Measurements from ENCODE around the gene MFAP1. TPM values are rescaled to one million over a fixed set of nuclear protein-coding genes. Genes with fewer than 3 reads are reported as not detected.

MFAP1 gene
- total RNA-seq, 1 donor from 2014 or later, result 19.8 TPM

DNA sequence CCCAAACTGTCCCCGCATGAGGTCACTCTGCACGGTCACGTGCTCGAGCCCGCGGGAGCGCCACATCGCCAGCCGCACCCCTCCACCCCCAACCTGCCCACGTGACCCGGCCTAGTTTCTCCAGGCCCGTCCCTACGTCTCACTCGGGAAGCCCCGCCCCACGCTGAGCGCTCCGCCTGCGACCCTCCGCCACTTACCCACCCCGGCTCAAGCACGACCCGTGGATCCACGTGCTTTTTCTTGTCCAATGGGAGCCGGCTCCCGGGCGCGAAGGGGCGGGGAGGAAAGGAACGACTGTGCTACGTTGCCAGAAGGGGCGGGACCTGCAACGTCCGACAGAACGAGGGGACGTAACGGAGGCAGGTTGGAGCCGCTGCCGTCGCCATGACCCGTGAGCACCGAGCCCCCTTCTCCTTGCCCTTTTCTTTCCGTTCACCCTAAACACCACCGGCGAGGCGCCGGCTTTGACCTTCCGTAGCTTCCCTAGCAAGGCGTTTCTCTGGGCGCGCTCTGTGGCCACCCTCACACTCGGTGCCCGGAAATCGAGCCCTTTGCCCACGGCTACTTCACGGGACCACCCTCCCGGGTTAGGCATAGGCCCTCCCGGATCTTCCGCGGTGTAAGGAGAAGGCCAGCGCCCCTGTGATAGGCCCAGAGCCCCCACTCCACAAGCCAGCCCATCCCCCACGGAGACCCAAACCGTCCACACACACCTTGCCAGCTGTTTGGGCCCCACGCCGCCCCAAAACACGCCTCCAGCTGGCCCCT lies 32.3 kb downstream of the MFAP1 start, which contains the start of gene SERF2:
Gene SERF2, plus strand, starts transcription at position 328 of the 768 bp plus-strand sequence. Its CDS starts 57 bp downstream, at position 385.
- intact Hi-C loops (cut with DNase I), result no loop called here

DNA sequence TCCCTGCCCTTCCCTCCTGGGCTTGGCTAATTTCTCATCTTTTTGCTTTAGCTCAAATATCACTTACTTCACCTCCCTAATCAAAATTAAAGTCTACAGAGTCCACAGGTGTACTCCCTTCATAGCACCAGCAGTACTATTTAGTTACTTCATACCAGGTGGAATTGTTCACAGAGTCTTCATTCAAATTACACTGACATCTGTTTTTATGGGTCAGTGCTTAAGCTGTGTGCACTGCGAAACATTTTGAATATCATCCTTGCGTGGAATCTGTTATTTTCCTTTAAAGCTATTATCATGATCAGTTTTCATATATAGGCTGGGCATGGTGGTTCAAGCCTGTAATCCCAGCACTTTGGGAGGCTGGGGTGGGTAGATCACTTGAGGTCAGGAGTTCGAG lies 35.1 kb downstream of the MFAP1 start:
- intact Hi-C loops (cut with DNase I), result no loop called here
- DNase-seq (ENCODE audit: low spot score), result no peak

More for the DNA sequence above, 32.3 kb downstream of the MFAP1 start, which contains the start of gene SERF2:
- DNase-seq (ENCODE audit: low spot score), result peak; percentile 100

DNA sequence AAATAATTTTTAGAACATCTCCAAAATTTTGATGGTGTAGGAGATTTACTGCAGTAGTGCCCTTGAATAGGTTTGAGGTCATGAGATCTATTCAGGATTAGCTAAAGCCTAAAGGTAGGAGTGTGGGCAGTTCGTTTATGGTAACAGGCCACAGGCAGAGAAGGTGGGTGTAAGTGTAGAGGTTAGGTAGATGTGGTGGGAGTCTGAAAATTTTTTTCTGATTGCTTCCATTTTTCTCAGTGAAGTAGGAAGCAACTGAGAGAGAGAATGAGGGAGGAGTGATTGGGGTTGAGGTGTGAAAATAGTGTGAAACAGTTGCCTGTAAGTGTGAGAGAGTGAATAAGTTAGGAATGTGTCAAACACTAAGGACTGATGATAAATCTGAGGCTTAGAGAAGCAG lies 45.5 kb downstream of the MFAP1 start:
- DNase-seq (ENCODE audit: low spot score), result no peak
- intact Hi-C loops (cut with DNase I), result no loop called here

DNA sequence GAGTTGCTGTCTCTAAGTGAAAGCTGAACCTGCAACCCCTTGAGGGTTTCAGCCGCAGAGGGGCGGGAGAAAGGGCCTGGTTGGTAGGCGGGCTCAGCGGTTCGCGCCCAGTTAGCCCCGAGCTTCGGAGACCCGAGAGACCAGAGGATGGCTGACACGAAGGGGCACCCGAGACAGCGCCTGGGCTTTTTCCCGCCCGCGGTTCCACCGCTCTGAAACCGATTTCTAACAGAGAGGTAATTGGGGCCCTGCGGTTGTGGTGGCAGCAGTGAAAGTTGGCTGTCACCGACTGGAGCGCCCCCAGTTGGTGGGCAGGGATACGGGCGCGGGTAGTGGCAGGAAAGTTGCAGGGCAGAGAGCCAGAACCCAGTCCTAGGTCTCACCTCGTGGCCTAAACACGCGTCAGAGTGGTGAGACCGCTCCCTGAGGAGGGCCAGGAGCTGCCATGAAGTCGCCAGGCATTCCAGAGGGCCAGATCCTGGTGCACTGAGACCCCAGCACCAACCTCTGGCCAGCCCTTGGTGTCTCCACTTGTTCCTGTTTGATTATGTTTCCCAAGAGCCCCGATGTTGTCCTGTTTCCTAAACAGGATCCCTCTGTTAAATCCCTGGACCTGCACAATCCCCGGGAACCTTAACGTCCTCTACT lies 47.1 kb downstream of the MFAP1 start:
- DNase-seq (ENCODE audit: low spot score), result peak; percentile 86
- intact Hi-C loops (cut with DNase I), result no loop called here

DNA sequence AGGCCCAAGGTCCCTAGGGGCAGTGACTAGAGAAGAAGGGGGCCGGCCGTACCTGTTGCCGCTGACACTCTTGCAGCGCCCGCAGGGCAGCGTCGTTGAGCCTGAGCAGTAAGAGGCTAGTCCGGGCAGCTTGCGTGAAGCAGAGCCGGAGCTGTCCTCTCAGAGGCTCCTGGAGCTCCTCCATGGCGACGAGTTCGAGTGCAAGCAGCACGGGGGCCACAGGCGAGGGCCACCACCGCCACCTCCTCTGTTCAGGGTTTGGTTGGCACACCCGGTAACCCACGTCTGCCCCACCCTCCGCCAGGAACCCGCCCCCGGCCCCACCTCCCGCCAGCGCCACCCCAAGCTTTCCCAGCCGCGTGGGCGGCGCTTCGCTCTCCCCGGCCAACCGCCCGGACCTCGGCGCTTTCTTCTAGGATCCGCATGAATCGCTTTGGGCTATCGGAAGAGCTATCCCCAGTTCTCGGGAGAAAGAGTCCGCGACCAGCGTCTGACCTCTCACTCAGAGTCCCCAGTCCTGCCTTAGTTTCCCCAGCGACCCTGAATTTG lies 47.7 kb downstream of the MFAP1 start, which contains the start of gene ELL3:
Gene ELL3, minus strand, starts transcription at position 249 of the 549 bp plus-strand sequence. Its CDS starts 65 bp downstream, at position 184.
- intact Hi-C loops (cut with DNase I), result no loop called here
- peak; percentile 92 for DNase-seq (ENCODE audit: low spot score)

DNA sequence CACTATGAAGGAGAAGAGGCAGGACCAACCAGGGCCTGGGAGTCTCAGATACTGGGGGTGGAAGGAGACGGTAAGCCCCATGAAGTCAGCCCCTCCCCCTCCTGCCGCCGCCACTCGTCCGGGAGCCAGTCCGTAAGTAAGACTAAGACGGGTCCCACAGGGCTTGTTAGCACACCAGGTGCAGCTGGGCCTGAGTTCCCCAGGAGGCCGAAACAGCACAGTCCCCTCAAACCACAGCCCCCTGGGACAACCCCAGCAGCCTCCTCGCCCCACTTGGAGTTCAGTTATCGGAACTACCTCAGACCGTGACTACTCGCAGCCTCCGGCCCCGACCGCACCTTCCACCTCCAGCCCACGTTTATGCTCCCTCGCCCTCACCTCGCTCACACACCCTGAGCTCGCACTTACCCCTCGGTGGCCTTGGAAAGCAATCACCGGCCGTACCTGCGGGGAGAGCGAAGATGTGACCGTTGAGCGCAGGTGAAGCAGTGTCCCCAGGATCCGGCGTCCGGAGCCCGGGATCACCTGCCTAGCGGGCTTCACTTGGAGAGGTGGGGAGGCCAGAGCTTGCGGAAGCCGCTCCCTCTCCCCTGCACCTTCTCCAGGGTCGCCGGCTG lies 48.3 kb downstream of the MFAP1 start:
- DNase-seq (ENCODE audit: low spot score), result no peak

DNA sequence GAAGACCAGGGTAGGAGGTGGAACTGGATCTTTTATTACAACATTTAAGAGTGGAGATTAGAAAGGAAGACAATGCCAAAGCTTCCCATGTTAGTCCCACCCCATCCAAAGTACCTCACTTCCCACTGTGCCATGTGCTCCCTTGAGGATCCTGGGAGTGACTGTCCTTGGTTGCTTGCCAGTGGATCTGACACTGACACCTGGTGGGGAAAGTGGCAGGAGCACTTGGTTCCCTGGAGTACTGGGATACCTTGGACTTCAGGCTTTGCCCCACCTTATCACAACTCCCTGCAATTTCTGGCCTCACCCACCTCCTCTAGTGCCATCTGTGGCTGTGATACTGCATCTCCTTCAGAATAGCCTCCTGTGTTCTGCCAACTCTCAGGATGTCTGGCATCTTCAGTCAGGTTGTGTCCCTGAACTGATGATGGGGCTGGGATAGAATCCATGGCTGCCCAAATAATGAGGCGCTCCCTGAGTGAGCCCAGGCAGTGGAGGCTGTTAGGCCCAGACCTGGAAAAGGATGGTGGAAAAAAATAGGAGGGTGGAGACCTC lies 49.0 kb downstream of the MFAP1 start:
- intact Hi-C loops (cut with DNase I), result no loop called here

More for the DNA sequence above, 48.3 kb downstream of the MFAP1 start:
- intact Hi-C loops (cut with DNase I), result no loop called here

DNA sequence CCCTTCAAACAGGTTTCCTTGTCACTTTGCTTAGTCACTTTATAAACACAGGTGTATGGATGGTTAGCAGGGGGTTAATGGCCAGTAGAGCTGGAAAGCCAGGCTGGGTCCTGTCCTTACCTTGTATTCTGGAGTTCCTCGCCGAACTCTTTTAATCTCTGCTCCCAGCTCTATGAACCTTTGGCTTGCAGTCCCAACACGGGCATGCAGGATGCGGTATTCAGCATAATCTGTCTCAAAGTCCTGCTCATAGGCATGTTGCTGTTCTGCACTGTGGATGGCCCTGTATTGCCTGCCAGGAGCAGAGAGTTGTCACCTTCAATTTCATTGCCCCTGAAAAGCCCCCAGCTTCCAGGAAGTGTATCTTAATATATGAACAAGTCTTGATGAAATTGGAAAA lies 50.4 kb downstream of the MFAP1 start:
- intact Hi-C loops (cut with DNase I), result no loop called here
- DNase-seq (ENCODE audit: low spot score), result no peak

More for the DNA sequence above, 49.0 kb downstream of the MFAP1 start:
- no peak for DNase-seq (ENCODE audit: low spot score)

DNA sequence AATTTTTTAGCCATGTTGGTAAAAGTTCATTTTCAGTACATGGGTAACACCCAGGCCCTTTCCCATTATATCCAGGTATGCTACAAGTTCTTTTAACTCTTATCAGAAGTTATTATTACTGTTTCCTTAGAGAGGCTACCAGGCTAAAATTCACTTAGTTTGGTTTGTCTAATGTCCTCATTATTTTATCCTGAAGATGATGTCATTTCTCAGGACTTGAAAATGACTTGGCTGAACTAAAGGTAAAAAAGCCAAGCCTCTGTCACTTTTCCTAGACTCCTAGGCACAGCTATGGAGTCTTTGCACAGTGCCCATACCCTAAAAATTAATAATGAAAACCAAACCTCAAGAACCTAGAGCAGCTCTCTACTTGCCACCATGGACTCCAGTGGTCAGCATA lies 51.9 kb downstream of the MFAP1 start:
- intact Hi-C loops (cut with DNase I), result no loop called here
- no peak for DNase-seq (ENCODE audit: low spot score)

DNA sequence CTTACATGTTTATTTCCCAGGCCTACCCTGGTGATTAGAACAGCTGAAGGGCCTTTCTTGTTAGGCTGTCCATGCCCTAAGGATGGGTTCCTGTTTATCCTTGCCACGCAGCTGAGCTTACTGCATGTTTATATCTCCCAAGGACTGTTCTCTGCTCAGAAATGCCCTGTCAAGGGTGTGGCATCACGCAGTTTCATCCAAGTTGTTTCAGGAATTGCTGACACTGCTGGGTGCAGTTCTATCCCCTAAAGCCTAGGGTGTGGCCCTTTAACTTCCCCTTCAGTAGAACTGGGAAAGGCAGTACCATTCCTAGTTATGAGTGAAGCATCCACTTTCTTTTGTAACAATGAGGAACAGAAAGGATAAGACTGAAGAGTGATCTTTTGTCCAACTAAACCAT lies 52.7 kb downstream of the MFAP1 start:
- intact Hi-C loops (cut with DNase I), result no loop called here
- no peak for DNase-seq (ENCODE audit: low spot score)

DNA sequence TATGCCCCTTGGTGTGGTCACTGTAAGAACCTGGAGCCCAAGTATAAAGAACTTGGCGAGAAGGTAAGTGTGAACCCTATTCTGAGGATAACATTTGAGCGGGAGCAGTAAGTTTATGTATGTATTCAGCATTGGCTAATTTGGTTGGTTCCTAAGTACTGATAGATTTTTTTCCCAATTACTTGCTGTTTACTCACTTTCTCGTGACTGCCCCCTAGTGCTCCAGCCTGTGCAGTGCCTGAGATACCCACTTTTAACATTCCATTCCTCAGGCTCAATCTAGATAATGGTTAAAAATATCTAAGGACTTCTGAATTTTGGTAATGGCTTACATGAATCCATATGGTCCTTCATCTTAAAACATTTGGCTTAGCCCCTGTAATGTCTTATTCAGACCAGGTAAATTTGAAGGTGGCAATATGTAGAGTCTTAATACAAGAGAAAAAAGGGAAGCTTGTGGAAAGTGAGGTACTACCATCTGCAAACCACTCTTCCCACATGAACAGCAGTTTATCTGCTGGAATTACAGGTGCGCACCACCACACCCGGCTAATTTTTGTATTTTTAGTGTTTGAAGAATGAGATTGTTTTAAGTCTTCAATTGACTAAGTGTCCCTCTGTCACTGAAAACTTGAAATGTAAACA lies 54.8 kb downstream of the MFAP1 start:
- intact Hi-C loops (cut with DNase I), result no loop called here
- no peak for DNase-seq (ENCODE audit: low spot score)

DNA sequence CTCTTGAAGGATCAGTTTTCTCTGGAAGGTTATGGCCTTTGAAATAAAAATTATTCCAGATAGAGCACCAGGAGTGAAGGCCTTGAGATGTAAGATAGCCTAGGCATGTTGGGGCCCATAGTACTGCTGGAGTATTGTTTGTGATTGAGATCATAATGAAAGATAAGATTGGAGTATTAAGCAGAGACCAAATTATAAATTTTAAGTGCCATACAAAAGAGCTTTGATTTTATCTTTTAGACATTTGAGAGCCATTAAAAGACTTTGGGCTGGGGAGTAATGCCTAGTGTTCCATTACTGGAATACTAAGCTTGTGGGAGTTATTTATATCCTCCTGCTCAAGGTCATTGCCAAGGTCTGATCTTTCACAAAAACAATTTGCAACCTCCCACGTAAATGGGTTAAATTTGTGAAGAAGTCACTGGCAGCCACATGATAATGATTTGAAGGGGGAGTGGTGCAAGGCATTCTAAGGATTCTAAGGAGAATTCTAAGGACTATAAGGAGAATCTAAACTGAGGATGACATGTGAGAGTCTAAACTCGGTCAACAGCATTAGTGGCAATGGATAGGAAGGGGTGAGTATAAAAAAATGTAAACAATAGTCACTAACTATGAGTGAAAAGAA lies 60.6 kb downstream of the MFAP1 start:
- DNase-seq (ENCODE audit: low spot score), result no peak
- intact Hi-C loops (cut with DNase I), result no loop called here

DNA sequence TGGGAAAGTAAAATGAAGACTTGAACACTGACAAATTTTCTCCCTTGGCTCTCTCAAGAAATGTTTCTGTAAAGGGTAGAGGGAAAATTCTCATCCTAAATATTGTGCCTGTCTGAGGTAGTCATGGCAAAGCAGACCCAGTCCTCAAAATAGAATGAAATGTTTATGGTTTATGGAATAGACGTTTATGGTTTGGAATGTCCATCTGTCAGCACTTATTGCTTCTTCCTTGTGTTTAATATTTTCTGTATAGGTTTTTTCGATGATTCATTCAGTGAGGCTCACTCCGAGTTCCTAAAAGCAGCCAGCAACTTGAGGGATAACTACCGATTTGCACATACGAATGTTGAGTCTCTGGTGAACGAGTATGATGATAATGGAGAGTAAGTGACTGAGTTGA lies 61.7 kb downstream of the MFAP1 start:
- intact Hi-C loops (cut with DNase I), result no loop called here
- no peak for DNase-seq (ENCODE audit: low spot score)

Small RNA genes lying within 50 kb of the gene (microRNA-seq; reads per million reads assigned to microRNA genes)
- gene MIR1282, result not detected

Other genes with a start within 250 kb of the MFAP1 start
- gene PPIP5K1, start 234.5 kb downstream of the MFAP1 start, total RNA-seq, result 42.1 TPM
- not detected for gene CKMT1B, start 230.7 kb downstream of the MFAP1 start, total RNA-seq
- gene STRC, start 205.9 kb downstream of the MFAP1 start, total RNA-seq, result 0.24 TPM
- 3.0 TPM for gene CATSPER2, start 175.8 kb downstream of the MFAP1 start, total RNA-seq
- 0.32 TPM for gene CKMT1A, start 130.8 kb downstream of the MFAP1 start, total RNA-seq
- gene PDIA3, start 78.3 kb downstream of the MFAP1 start, total RNA-seq, result 176 TPM
- gene ELL3, start 47.7 kb downstream of the MFAP1 start, total RNA-seq, result 2.2 TPM
- 943 TPM for gene SERF2, start 32.4 kb downstream of the MFAP1 start, total RNA-seq
- 0.43 TPM for gene SERINC4, start 24.5 kb downstream of the MFAP1 start, total RNA-seq
- gene HYPK, start 24.1 kb downstream of the MFAP1 start, total RNA-seq, result 11.7 TPM
- gene WDR76, start 2.3 kb upstream of the MFAP1 start, total RNA-seq, result 0.97 TPM

Data from cardiac septum (tissue), 1 donor.